HepG2 (cell line): ENCODE measurements around the gene FAM216A. TPM values are rescaled to one million over a fixed set of nuclear protein-coding genes. Genes with fewer than 3 reads are reported as not detected.

Experiments used
- ZBTB40 ChIP-seq, 2 experiments: fragments of 450-650 bp in 1 of 2; sonication (generic) in 1 of 2; formaldehyde crosslinking in 1 of 2; IDR thresholded peaks; 2 replicates each; pipeline versions ENCODE4 v1.6.1 to v1.8.0; 2016 to 2022; ENCODE audit warnings: antibody characterized with exemption in 1 of 2, mild to moderate bottlenecking in 1 of 2, missing genetic modification reagents in 1 of 2
- polyA plus RNA-seq, 8 experiments: library from polyadenylated mRNA; depleted of rRNA in 3 of 8; stranded (reverse) in 7 of 8; unstranded in 1 of 8; fragments of >200 nt; fragmentation: Illumina TruSeq in 4 of 8; extraction: Trizol in 4 of 8; gene quantifications; 2 replicates each; pipeline versions ENCODE4 v1.2.1 to v1.2.3, GENCODE V29; 2011 to 2016; ENCODE audit warnings: low read depth in 4 of 8, missing spikeins in 1 of 8, mixed read lengths in 1 of 8; ENCODE audit not compliant: insufficient read depth in 1 of 8
- total RNA-seq, 5 experiments: library from RNA; depleted of rRNA; stranded (reverse); fragments of >200 nt; fragmentation: Illumina TruSeq; extraction: Trizol; gene quantifications; 2 replicates each; pipeline ENCODE4 v1.2.3, GENCODE V29; 2016; ENCODE audit warnings: low read depth in 1 of 5

Gene FAM216A
- total and polyA plus RNA-seq, 2 of the 13 experiments (the other 11 are each of a cell fraction or from before 2014, with no cell fraction given), result 20.3 to 31.2 TPM

- TF ChIP-seq ZBTB40 (IDR thresholded peaks at IDR 0.05) (peak; percentile 80), ZBTB40 (CRISPR knock-in tag; IDR thresholded peaks at IDR 0.05) (no peak)
Measured at GRCh38 chr12:110449799-110450497, 18.7 kb upstream of the FAM216A start, which contains the start of gene ARPC3 (continued).
